Suprapubic skin (tissue), 4 donors: ENCODE measurements around the gene LAMC3.

ENCODE experiments used
- CTCF ChIP-seq, 2 donors: fragments of 200-600 bp in 1 of 2; fragments of 450-650 bp in 1 of 2; sonication (generic) in 1 of 2; IDR thresholded peaks; one replicate each; pipeline ENCODE4 v1.5.1; 2016 to 2019; ENCODE audit warnings: antibody characterized with exemption in 2 of 2, mild to moderate bottlenecking in 1 of 2, moderate library complexity in 1 of 2
- POLR2A ChIP-seq, 2 donors: fragments of 450-650 bp; IDR thresholded peaks; one replicate each; pipeline ENCODE4 v1.6.1; 2017; ENCODE audit warnings: antibody characterized with exemption in 2 of 2, mild to moderate bottlenecking in 2 of 2, moderate library complexity in 2 of 2
- POLR2AphosphoS5 ChIP-seq, 3 donors: sonication (generic); formaldehyde crosslinking; IDR thresholded peaks; one replicate each; pipeline ENCODE4 v1.6.1; 2017; ENCODE audit warnings: antibody characterized with exemption in 3 of 3

- TF ChIP-seq CTCF (IDR thresholded peaks at IDR 0.05), result no peak
- no peak for TF ChIP-seq POLR2A (IDR thresholded peaks at IDR 0.05)
- TF ChIP-seq POLR2AphosphoS5 (IDR thresholded peaks at IDR 0.05), result no peak
Observed at GRCh38 chr9:131080589-131080988, 71.6 kb downstream of the LAMC3 start.
